Measurements from ENCODE around the gene GCH1. TPM values are rescaled to one million over a fixed set of nuclear protein-coding genes. Genes with fewer than 3 reads are reported as not detected.

Gene GCH1
- total RNA-seq, 1 experiment from 2014 or later = 16.7 TPM

GRCh38 chr14:54818201-54819133, 84.2 kb downstream of the GCH1 start (continued):
- TF ChIP-seq, protein P1, sequence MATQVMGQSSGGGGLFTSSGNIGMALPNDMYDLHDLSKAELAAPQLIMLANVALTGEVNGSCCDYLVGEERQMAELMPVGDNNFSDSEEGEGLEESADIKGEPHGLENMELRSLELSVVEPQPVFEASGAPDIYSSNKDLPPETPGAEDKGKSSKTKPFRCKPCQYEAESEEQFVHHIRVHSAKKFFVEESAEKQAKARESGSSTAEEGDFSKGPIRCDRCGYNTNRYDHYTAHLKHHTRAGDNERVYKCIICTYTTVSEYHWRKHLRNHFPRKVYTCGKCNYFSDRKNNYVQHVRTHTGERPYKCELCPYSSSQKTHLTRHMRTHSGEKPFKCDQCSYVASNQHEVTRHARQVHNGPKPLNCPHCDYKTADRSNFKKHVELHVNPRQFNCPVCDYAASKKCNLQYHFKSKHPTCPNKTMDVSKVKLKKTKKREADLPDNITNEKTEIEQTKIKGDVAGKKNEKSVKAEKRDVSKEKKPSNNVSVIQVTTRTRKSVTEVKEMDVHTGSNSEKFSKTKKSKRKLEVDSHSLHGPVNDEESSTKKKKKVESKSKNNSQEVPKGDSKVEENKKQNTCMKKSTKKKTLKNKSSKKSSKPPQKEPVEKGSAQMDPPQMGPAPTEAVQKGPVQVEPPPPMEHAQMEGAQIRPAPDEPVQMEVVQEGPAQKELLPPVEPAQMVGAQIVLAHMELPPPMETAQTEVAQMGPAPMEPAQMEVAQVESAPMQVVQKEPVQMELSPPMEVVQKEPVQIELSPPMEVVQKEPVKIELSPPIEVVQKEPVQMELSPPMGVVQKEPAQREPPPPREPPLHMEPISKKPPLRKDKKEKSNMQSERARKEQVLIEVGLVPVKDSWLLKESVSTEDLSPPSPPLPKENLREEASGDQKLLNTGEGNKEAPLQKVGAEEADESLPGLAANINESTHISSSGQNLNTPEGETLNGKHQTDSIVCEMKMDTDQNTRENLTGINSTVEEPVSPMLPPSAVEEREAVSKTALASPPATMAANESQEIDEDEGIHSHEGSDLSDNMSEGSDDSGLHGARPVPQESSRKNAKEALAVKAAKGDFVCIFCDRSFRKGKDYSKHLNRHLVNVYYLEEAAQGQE (IDR thresholded peaks at IDR 0.05; ENCODE audit: low read depth) = no peak
- TF ChIP-seq RAD21 (IDR thresholded peaks at IDR 0.05; ENCODE audit: low read depth) (no peak), ZNF274 (IDR thresholded peaks at IDR 0.05; ENCODE audit: low read depth, low read length) (no peak), EGR1 (IDR thresholded peaks at IDR 0.05; ENCODE audit: low read depth) (no peak), MAX (IDR thresholded peaks at IDR 0.05) (no peak), FOSL1 (IDR thresholded peaks at IDR 0.05; ENCODE audit: low read depth) (no peak)

DNA sequence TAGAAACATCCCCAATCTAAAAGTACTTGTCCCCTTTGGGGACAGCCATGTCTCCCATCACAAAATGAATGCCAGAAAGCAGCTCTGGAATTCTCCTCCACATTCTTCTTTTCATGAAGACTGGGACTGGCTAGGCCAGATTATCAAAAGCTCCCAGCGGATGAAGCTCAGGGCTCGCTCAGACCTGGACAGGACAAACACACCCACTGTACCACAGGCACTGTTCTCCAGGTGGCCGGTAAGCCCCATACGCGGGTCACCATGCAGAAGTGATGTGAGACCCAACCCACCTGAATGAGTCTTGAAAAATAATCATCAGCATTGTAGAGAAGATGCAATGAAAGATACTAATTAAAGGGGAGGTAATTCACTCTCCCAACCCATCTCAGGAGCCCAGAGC, 85.1 kb downstream of the GCH1 start:
- Histone ChIP-seq H3K27ac (ENCODE audit: low read depth, low read length) (no peak overlapping the region), H3K4me1 (ENCODE audit: control insufficient read depth in 1 of 2, insufficient read depth in 2 of 2, low read length in 2 of 2) (no peaks in the 10 kb centered on the region), H3K9me3 (ENCODE audit: control insufficient read depth in 1 of 2, insufficient read depth in 1 of 2, low read depth in 1 of 2, low read length in 2 of 2) (no peaks in the 10 kb centered on the region), H3K36me3 (ENCODE audit: control insufficient read depth in 1 of 2, insufficient read depth in 2 of 2, low read length in 2 of 2) (no peaks in the 10 kb centered on the region), H3K27me3 (ENCODE audit: insufficient read depth, low read length) (no peaks in the 10 kb centered on the region), H3K9ac (ENCODE audit: low read length) (no peak overlapping the region), H4K20me1 (ENCODE audit: insufficient read depth) (no peaks in the 10 kb centered on the region), H2AFZ (ENCODE audit: low read depth, low read length, poor library complexity, severe bottlenecking) (no peak overlapping the region), H3K4me3 (replicated peaks in 1 of 2; ENCODE audit: low read depth in 1 of 2, low read length in 2 of 2) (no peak overlapping the region), H3K79me2 (ENCODE audit: insufficient read depth, low read length) (no peaks in the 10 kb centered on the region), H3K4me2 (ENCODE audit: low read length) (no peak overlapping the region), H3K9me2 (ENCODE audit: insufficient read depth) (0 out of 2 replicates have a peak, but pooled peaks cover 4% of the 10 kb centered on the region)
- BruUV-seq (replicated peaks) = no TSS peak
- POLR2A ChIA-PET = no interaction called here
- intact Hi-C loops (cut with micrococcal nuclease) = no loop called here
- CTCF ChIA-PET = interaction anchor here (1.0 kb wide), 1 partner anchor 12 kb away, joined by 3 read pairs; no protein-coding TSS in a partner anchor
- ATAC-seq (no peak), DNase-seq (ENCODE audit: low read depth, low spot score) (no peak)
- TF ChIP-seq EZH2phosphoT487 (IDR thresholded peaks at IDR 0.05; ENCODE audit: borderline replicate concordance) = no peak
- no peak for TF ChIP-seq EGR1 (IDR thresholded peaks at IDR 0.05; ENCODE audit: low read depth)
- TF ChIP-seq CBX3 (IDR thresholded peaks at IDR 0.05; ENCODE audit: low read depth) = no peak
- TF ChIP-seq JUND (IDR thresholded peaks at IDR 0.05) = no peak
- no peak for TF ChIP-seq ZFX (IDR thresholded peaks at IDR 0.05)
- RAD21 ChIA-PET (ENCODE audit: low non-redundant PET in 1 of 2, low total read pairs in 2 of 2, uncharacterized antibody in 2 of 2, unreplicated experiment in 2 of 2) = no interaction called here
